Measurements from ENCODE around the gene ARHGAP31. TPM values are rescaled to one million over a fixed set of nuclear protein-coding genes. Genes with fewer than 3 reads are reported as not detected.

The ARHGAP31 gene
- total and polyA plus RNA-seq, 4 donors = 0.99 to 4.6 (median 2.6) TPM

DNA sequence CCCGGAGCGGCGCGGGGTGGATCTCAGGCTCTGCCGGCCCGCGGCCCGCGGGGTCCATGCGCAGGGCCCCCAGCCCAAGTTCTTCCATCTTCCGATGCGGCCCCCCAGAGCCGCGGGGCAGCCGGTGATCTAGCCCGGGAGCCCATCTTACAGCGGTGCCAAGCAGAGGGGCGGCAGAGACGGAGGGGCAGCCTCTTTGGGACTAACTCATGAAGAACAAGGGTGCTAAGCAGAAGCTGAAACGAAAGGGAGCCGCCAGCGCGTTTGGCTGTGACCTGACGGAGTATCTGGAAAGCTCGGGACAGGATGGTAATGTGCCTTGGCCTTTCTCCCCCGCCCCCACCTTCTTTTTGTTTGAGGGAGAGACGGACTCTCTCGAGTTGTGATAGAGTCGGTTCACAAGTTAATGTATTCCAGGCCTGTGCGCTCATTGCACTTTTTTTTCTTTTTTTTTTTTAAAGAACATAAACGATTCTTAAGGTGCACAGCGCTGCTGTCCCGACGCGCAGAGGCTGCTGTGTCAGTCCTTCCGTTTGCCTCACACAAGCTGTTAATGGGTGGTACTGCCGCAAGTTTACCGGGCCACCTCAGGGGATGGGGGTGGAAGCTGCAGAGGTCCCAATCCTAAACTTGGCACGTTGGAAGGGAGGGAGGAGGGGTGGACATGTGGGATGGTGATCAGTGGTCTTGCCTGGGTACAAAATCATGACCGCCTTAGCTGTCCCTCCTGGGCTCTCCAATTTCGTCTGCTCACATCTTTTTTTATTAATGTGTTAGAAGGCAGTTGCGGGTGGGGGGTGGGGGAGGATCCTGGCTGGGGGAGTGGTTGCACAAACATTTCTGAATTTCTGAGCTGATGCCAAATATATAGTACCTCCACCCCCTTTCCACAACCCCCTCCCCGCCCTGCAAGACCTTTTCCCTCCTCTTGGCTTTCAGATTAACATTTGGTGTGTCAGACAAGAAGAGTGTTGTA is 801 bp downstream of the ARHGAP31 start:
- 12% methylated on average over 43 of the region's 43 CpGs for WGBS
- Histone ChIP-seq H3K9me3 (ENCODE audit: control insufficient read depth in 4 of 4, low read length in 3 of 4) (no peaks in the 10 kb centered on the region), H3K27me3 (ENCODE audit: control insufficient read depth in 4 of 4, insufficient read depth in 4 of 4, low read length in 3 of 4) (no peaks in the 10 kb centered on the region), H3K9ac (ENCODE audit: low read depth in 1 of 2, low read length in 2 of 2) (peak overlapping the region in 1 of 2 donors; percentile 43), H3K4me3 (ENCODE audit: low read depth in 1 of 3, low read length in 3 of 3) (peak overlapping the region; percentile 61 to 70 (median 68)), H3K27ac (ENCODE audit: low read depth in 1 of 2, low read length in 2 of 2) (peak overlapping the region; percentile 55 to 79), H3K4me1 (ENCODE audit: control insufficient read depth in 4 of 4, insufficient read depth in 4 of 4, low read length in 3 of 4) (peaks cover 0 to 18% (median 9%) of the 10 kb centered on the region in 4 donors), H3K36me3 (ENCODE audit: control insufficient read depth in 4 of 4, insufficient read depth in 3 of 4, low read depth in 1 of 4, low read length in 3 of 4) (no peaks in the 10 kb centered on the region)
- no peak for DNase-seq (ENCODE audit: low spot score)
- TF ChIP-seq TAF1 (conservative IDR thresholded peaks at IDR 0.05) (no peak), FOXA1 (IDR thresholded peaks at IDR 0.05) (no peak), GABPA (IDR thresholded peaks at IDR 0.05 in 1 of 2, conservative IDR thresholded peaks at IDR 0.05 in 1 of 2) (no peak), RAD21 (IDR thresholded peaks at IDR 0.05) (no peak), JUND (IDR thresholded peaks at IDR 0.05) (no peak), SP1 (IDR thresholded peaks at IDR 0.05) (no peak), FOXA2 (IDR thresholded peaks at IDR 0.05) (no peak), EGR1 (IDR thresholded peaks at IDR 0.05; ENCODE audit: low read depth in 2 of 2) (no peak), HNF4A (conservative IDR thresholded peaks at IDR 0.05) (no peak), YY1 (IDR thresholded peaks at IDR 0.05) (no peak), RXRA (IDR thresholded peaks at IDR 0.05) (no peak)
- TF ChIP-seq, protein P1, sequence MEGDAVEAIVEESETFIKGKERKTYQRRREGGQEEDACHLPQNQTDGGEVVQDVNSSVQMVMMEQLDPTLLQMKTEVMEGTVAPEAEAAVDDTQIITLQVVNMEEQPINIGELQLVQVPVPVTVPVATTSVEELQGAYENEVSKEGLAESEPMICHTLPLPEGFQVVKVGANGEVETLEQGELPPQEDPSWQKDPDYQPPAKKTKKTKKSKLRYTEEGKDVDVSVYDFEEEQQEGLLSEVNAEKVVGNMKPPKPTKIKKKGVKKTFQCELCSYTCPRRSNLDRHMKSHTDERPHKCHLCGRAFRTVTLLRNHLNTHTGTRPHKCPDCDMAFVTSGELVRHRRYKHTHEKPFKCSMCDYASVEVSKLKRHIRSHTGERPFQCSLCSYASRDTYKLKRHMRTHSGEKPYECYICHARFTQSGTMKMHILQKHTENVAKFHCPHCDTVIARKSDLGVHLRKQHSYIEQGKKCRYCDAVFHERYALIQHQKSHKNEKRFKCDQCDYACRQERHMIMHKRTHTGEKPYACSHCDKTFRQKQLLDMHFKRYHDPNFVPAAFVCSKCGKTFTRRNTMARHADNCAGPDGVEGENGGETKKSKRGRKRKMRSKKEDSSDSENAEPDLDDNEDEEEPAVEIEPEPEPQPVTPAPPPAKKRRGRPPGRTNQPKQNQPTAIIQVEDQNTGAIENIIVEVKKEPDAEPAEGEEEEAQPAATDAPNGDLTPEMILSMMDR (IDR thresholded peaks at IDR 0.05; ENCODE audit: low read depth, low read length, missing input control) = no peak
- TF ChIP-seq, protein P2, sequence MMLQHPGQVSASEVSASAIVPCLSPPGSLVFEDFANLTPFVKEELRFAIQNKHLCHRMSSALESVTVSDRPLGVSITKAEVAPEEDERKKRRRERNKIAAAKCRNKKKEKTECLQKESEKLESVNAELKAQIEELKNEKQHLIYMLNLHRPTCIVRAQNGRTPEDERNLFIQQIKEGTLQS (IDR thresholded peaks at IDR 0.05) = no peak
- TF ChIP-seq, protein P3, sequence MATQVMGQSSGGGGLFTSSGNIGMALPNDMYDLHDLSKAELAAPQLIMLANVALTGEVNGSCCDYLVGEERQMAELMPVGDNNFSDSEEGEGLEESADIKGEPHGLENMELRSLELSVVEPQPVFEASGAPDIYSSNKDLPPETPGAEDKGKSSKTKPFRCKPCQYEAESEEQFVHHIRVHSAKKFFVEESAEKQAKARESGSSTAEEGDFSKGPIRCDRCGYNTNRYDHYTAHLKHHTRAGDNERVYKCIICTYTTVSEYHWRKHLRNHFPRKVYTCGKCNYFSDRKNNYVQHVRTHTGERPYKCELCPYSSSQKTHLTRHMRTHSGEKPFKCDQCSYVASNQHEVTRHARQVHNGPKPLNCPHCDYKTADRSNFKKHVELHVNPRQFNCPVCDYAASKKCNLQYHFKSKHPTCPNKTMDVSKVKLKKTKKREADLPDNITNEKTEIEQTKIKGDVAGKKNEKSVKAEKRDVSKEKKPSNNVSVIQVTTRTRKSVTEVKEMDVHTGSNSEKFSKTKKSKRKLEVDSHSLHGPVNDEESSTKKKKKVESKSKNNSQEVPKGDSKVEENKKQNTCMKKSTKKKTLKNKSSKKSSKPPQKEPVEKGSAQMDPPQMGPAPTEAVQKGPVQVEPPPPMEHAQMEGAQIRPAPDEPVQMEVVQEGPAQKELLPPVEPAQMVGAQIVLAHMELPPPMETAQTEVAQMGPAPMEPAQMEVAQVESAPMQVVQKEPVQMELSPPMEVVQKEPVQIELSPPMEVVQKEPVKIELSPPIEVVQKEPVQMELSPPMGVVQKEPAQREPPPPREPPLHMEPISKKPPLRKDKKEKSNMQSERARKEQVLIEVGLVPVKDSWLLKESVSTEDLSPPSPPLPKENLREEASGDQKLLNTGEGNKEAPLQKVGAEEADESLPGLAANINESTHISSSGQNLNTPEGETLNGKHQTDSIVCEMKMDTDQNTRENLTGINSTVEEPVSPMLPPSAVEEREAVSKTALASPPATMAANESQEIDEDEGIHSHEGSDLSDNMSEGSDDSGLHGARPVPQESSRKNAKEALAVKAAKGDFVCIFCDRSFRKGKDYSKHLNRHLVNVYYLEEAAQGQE (IDR thresholded peaks at IDR 0.05) = no peak
- TF ChIP-seq, protein P4, sequence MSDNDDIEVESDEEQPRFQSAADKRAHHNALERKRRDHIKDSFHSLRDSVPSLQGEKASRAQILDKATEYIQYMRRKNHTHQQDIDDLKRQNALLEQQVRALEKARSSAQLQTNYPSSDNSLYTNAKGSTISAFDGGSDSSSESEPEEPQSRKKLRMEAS (IDR thresholded peaks at IDR 0.05) = no peak
